ENCODE data around the gene PCDH15.

PCDH15 gene

DNA sequence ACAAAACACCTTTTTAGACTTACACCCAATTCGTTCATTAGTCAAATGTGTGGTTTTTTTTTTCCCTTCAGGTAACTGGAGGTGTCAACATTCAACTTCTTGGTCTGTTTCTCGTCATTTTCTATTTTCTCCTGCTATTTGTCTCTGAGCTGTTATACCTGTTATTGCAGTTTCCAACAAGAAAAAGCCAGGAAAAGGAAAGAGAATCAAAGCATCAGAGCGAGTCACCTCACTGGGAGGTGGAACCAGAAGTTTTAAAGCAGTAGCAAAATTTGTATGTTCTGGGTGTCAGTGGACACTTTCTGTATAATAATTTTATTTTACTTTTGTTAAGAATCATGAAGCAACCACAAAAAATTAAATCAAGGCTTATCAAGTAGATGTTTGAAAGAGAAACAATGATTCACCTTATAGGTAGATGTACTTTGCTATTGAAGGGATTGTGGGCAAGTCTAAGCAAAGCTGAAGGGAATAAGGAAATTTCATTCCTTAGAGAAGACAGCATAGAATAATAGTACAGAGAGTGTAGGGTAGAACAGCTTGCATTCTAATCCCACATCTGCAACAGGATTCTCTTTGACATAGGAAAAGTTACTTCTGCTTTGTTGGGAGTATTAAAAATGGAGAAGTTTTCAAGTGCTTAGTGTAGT, 675.8 kb downstream of the PCDH15 start:
- DNase-seq (ENCODE audit: low read depth in 3 of 3), result no peak

DNA sequence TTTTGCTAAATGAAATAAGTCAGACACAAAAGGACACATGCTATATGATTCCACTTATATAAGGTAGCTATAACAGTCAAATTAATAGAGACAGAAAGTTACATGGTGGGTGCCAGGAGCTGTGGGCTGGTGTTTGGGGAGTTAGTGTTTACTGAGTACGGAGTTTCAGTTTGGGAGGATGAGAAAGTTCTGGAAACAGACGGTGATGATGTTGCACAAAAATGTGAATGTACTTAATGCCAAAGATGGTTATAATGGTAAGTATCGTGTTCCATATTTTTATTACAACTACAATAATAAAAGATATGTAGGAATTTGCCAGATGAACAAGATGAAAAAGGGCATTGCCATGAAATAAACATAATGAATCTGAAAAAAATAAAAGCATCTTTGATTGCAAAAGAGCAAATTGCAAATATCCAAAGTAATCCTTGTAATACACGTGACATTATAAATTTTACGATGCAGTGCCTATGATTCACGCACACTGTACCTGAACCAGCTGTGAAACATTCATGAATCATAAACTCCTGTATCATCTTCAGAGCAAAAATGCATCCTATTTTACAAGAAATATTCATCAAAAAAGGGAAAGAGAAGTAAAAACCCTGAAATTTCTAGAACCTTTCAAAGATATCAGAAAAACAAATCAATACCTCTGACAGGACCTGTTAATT, 676.7 kb downstream of the PCDH15 start:
- DNase-seq (ENCODE audit: low read depth in 3 of 3), result no peak

DNA sequence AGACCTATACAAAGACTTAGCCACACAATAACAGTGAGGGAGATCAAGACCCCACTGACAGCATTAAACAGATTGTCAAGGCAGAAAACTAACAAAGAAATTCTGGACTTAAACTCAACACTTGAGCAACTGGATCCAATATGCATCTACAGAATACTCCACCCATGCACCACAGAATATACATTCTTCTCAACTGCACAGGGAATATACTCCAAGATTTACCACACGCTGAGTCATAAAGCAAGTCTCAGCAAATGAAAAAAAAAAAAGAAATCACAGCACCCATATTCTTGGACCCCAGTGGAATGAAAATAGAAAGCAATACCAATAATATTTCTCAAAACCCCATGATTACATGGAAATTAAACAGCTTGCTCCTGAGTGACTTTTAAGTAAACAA, 680.2 kb downstream of the PCDH15 start:
- no peak for DNase-seq (ENCODE audit: low read depth in 3 of 3)

DNA sequence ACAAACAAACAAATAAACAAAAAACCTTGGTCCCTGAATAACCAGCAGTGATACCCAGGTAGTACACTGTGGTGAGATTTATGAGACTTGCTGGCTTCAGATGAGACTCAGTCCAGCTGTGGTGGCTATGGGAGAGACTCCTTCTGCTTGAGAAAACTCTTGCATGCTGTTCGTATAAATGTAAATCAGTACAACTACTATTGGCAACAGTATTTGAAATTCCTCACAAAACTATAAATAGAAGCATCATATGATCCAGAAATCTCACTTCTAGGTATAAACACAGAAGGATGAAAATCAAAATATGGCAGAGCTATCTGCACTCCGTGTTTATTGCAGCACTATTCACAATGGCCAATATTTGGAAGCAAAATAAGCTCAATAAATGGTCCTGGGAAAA, 692.1 kb downstream of the PCDH15 start:
- no peak for DNase-seq (ENCODE audit: low read depth in 3 of 3)

DNA sequence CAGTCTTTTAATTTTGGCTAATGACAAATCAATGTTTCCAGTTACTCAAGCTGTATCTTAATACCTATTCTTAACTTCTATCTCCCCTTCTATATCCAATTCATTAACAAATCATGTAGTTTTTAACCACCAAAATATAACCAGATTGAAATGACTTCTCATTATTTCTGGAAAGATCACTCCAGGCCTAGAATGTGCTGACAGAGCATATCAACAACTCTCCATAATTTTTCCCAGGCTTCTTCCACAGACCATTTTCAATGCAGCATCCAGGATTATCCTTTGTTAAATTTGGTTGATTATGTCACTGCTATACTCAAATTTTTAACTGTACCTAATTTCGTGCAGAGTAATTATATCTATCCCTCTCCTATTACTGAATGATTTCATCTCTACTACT, 704.1 kb downstream of the PCDH15 start:
- DNase-seq (ENCODE audit: low read depth in 3 of 3), result no peak

DNA sequence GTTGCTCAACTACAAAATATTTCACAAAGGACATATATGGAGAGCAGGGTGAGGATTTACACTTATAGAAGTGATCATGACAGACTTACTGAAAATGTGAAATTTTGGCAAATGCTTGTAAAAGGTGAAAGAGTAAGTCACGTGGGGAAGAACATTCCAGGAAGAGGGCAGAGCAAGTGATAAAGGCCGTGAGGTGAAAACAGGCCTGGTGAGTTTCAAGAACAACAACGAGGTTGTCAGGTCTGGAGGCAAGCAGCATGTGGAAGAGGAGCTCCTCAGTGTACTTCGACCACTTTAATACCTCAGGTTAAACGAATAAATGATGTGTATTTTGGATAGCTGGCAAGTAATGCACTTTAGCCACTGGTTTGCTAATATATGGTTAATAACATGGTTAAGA, 706.7 kb downstream of the PCDH15 start:
- DNase-seq (ENCODE audit: low read depth in 3 of 3), result no peak

DNA sequence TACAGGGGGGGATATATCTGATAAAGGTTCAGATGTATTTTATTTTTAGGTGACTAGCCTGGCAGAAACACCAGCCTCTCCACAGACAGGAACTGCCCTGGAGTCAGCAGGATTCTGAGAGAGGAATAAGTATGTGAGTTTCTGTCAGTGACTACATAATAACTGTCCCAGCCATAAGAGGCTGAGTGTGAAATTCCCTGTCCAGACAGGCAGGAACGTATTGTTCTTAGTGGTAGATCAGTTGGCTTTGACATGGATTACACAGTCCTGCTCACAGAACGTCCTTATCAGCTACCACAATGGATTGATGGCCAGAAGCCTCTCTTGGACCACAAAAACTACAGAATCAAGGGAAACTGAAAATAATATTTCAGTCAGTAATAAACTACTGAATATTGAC, 709.8 kb downstream of the PCDH15 start:
- DNase-seq (ENCODE audit: low read depth in 3 of 3), result no peak

DNA sequence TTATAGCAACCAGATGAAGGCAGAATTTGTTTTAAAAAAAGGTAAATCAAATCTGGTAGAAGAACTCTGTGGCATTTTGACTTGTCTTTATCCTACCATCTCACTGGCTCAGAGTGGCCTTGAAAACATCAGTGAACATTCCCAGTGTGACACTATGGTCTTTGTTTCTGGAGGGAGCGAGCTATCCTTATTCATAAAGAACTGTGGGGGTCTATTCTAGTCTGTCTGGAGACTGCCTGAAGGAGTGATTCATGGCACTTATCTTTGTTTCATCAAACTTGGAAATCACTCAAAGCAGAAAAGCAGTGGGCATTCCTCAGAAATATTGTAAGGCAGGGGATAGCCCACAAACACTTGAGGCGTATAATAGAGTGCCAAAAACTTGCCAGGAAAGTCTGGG, 719.1 kb downstream of the PCDH15 start:
- DNase-seq (ENCODE audit: low read depth in 3 of 3), result no peak

DNA sequence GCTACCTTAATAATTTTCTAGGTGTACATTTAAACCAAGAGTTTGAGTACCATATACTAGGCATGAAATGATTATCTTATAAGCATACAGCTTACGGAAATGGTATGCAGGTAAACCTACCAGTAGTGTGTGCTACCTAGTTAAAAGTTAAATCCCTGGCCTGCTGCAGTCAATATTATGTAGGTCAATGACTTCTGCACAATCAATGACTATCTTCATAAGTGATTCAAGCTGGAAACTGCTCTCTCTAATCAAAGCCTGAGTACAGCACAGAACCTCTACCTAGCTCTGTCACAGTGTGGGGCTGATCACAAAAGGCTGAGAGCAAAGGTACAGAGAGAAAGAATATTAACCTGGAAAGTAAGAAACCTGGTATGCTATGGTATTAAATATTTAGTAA, 733.7 kb downstream of the PCDH15 start:
- no peak for DNase-seq (ENCODE audit: low read depth in 3 of 3)

DNA sequence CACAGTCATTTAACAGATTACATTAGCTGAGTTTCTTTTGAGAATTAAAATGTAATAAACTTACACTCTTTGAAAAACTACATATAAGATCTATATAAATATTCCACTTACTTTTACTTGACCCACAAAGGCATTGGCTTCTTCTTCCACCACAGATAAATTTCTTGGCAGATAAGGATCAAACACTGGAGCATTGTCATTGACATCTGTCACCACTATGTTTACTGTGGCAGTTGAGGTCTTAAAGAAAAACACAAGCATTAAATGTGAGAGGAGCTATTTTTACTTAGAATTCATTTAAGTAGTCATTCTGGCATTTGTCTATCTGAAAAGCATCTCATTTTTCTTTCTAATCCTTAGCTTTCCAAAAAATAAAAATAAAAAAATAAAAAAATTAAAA, 734.4 kb downstream of the PCDH15 start:
- no peak for DNase-seq (ENCODE audit: low read depth in 3 of 3)

DNA sequence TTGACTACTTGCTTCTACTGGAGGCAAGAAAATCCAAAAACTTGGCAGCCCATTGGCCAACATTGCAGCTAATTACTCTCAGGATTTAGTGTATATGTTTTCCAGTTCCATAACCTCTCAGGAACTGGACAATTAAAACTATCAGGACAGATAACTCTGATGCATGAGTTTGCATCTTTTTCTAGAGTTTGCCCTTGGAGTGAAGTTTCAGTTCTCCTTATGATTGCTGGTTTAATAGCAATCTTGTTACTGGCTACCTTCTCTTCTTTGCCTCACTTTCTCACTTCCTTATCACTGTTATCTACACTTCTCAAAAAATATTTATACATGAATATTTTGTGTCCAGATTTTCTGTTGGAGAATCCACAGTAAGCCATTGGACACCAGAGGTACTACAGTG, 735.9 kb downstream of the PCDH15 start:
- no peak for DNase-seq (ENCODE audit: low read depth in 3 of 3)

DNA sequence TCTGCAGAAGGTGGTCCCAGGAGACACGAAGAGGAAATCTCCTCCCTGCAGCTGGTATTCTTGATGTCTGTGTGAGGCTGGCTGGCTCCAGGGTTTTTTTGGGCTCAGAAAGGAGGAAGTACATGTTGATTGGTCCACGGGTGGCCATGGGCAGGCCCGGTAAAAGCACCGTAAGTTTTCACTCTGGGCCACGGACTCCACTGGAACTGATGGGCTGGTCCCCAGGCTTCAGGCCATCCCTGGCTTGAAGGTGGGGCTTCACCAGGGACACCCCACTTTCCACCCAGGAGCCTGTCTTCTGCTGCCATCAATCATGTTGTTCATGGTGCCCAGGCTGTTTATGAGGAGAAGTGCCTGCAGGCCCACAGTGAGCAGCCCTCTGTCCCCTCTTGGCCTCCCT, 736.8 kb downstream of the PCDH15 start:
- no peak for DNase-seq (ENCODE audit: low read depth in 3 of 3)

DNA sequence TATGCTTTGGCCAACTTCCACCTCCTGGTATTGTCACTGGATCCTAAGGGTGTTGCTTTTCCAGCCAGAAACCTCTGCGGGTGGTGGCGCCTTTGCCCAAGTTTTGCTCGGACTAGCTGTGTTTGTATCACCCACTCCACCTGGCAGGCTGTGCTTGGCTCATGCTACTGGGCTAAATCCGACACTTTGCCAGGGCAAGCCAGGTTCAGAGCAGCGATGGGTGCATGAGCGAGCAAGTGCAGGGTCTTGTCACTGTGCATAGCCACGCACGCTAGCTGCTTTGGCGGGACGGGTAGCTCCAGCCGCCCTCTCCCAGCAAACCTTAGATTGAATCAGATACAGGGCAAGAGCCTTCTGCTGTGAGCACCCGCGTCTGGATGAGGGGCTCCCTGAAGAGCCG, 737.5 kb downstream of the PCDH15 start:
- no peak for DNase-seq (ENCODE audit: low read depth in 3 of 3)

DNA sequence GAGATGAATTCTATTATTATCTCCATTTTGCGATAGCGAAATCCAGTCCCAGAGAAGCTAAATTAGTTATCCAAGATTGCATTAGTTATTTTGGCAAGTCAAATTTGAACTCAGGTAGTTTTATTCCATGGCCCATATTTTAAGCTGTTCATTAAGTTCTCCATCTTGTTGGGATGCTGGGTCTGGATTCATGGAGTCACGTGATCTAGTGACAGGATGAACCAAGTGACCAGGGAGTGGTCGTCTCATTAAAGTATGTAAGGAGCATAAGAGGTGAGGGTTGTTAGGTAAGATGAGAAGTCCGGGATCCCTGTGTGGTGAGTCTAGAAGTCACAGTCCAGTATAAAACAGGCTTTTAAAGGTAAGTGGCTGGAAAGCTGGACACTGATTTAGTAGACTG, 740.5 kb downstream of the PCDH15 start:
- DNase-seq (ENCODE audit: low read depth in 3 of 3), result no peak

DNA sequence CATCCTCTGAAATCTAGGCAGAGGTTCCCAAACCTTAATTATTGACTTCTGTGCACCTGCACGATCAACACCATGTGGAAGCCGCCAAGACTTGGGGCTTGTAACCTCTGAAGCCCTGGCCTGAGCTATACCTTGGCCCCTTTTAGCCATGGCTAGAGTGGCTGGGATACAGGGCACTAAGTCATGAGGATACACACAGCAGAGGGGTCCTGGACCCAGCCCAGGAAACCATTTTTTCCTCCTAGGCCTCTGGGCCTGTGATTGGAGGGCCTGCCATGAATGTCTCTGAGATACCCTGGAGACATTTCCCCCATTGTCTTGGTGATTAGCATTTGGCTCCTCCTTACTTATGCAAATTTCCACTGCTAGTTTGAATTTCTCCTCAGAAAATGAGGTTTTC, 743.7 kb downstream of the PCDH15 start:
- DNase-seq (ENCODE audit: low read depth in 3 of 3), result no peak

DNA sequence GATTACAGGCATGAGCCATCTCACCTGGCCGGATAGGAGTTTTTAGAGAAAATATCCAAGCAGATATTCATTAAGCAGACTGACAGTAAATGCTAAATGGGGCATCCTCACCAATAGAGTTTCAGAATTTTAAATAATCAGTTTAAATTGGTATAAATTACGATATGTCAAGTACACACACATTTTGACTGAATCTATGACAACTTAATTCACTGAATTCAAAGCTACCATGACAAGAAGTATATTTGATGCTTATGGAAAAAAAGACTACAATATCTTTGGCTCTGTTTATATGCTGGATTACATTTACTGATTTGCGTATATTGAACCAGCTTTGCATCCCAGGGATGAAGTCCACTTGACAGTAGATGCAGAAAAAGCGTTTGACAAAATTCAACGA, 774.7 kb downstream of the PCDH15 start:
- no peak for DNase-seq (ENCODE audit: low read depth in 3 of 3)

DNA sequence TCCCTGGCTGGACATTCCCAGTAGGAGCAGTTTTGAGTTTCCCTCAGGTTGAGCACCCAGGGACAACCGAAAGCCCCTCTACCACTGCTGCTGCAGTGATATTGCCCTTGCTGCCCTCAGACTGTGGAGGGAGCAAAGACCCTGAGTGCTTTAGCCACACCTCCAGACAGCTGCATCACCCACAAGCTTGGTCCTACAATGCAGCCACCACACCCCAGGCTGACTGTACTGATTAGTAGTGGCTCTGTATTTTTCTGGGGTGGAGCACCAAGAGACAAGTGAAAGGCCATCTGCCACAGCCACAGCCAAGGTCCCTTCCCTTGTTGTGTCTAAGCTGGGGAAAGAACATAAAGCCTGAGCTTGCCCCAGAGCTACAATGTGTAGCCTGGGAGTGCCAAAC, 789.9 kb downstream of the PCDH15 start:
- DNase-seq (ENCODE audit: low read depth in 3 of 3), result no peak

DNA sequence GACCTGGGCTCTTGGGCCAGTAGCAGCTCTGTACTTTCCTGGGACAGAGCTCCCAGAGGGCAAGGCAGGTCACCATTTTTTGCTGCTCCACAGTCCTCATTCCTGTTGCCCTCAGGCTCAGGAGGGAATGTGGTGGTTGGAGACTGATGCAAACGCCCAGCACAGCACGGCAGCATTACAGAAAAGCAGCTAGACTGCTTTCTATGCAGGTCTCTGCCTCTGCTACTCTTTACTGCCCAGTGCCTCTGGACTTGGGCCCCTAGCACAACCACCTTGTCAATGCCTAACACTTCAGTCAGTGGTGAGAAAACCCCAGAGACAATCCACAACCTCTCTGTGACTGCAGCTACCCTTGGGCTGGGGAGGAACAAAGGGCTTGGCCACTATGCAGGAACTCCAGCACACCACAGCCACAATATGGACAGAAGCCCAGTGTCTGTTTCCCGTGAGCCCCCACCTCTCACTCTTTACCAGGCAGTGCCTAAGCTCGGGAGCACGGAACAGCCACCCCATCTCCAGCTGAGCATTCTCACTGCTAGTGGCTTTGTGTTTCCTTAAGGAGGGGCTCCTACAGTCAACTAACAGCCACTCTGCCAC, 790.6 kb downstream of the PCDH15 start:
- DNase-seq (ENCODE audit: low read depth in 3 of 3), result no peak

DNA sequence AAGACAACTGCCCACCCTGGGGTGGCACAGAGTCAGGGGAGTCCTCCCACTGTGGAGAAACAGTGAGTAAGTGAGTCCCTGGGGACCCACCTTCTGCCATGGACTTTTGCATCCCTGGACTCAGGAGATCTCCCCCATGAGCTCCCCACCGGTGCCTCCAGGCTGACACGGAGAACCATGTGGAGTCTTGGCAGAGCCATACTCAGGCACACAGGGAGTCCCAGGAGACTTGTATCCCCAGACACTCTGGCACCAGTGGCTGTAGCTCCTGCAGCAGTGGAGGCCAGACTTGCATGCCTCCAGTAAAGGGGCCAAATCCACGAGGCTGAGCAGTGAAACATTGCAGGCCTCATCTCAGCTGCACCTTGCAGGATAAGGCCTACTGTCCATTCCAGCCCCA, 791.4 kb downstream of the PCDH15 start:
- no peak for DNase-seq (ENCODE audit: low read depth in 3 of 3)

DNA sequence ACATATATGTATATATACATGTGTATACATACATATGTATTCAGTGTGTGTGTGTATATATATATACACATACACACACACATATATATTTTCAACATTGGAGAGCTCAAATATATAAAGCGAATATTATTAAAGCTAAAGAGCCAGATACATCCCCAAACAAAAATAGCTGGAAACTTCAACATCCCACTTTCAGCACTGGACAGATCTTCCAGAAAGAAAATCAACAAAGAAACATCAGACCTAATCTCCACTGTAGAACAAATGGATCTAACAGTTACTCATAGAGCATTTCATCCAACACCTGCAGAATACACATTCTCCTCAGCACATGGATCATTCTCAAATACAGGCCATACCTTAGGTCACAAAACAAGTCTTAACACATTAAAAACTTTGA, 799.0 kb downstream of the PCDH15 start:
- DNase-seq (ENCODE audit: low read depth in 3 of 3), result no peak

DNA sequence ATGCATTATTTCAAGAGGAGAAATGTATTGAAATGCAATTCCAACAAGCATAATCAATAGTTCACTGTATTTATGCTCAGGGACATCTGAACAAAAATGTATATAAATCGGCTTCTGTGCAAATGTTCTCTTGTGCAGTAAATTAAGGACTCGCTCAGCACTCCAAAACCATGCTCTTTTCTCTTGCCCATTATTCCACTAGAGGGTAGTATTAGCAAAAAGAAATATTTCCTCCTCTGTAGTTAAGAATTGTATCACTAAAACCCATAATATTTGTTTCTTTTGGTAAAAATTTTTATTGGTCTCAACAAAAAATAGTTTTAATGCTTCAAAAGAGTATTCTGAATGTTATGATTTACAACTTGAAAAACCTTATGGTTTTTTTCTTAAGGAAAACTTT, 803.1 kb downstream of the PCDH15 start:
- no peak for DNase-seq (ENCODE audit: low read depth in 3 of 3)

DNA sequence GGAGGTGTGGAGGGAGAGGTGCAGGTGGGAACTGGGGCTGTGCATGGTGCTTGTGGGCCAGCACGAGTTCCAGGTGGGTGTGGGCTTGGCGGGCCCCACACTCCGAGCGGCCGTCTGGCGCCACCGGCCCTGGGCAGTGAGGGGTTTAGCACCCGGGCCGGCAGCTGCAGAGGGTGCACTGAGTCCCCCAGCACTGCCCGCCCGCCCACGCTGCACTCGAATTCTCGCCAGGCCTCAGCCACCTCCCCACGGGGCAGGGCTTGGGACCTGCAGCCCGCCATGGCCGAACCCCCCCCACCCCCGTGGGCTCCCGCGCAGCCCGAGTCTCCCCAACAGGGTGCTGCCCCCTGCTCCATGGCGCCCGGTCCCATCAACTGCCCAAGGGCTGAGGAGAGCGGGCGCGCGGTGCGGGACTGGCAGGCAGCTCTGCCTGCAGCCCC, 810.2 kb downstream of the PCDH15 start:
- DNase-seq (ENCODE audit: low read depth in 3 of 3), result no peak

DNA sequence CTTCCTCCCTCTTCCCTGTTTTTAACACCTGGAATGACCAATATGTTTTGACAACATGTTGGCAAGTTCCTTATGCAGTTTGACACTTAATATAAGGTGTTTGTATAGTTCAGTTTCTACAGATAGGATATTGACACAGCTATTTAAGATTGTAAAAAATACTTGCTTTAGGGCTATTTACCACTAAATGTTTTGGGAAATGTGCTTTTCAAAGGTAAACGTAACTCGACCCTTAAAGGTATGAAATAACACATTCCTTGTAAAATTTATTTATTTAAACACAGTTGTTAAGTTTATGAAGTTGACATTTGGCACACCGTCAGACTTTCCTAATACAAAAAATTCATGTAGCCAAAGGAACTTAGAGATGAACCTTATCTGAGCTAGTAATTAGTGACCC, 817.6 kb downstream of the PCDH15 start:
- DNase-seq (ENCODE audit: low read depth in 3 of 3), result no peak

DNA sequence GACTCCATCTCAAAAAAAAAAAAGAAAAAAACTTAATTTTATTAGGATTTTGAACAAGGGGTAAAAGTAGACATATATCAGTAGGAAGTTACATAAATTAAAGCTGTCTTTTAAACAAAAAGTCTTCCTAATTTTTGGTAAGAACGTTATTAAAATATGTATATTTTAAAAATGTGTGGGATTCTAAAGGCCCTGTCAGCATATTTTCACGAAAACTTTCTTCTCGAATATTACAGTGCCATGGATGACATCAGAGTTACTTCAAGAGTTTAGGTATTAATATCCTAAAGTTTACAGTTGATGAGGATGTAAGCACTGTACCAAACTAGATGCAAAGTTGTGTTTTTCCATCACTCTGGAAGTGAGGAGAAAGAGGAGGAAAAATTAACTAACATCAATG, 820.8 kb downstream of the PCDH15 start:
- no peak for DNase-seq (ENCODE audit: low read depth in 3 of 3)
